ENCODE data around the gene LIMA1.
"Not testable (repeated sequence)": the region's sequence is repeated elsewhere in the genome, so short reads cannot be mapped to it uniquely, and the experiment has no call there.

Gene LIMA1

DNA sequence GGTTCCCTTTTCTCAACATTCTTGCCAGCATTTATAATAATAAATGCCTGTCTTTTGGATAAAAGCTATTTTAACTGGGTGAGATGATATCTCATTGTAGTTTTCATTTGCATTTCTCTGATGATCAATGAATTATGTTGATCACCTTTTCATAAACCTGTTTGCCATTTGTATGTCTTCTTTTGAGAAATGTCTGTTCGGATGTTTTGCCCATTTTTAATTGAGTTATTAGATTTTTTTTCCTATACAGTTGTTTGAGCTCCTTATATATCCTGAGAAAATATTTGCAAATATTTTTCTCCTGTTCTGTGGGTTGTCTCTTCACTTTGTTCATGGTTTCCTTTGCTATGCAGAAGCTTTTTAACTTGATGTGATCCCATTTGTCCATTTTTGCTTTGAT, 8.1 kb upstream of the LIMA1 start:
- in situ Hi-C loops (cut with MboI; ENCODE audit: low pct_unique_long_range_greater_than_20kb, low sequenced_read_pairs): no loop called here
- no peak for DNase-seq

DNA sequence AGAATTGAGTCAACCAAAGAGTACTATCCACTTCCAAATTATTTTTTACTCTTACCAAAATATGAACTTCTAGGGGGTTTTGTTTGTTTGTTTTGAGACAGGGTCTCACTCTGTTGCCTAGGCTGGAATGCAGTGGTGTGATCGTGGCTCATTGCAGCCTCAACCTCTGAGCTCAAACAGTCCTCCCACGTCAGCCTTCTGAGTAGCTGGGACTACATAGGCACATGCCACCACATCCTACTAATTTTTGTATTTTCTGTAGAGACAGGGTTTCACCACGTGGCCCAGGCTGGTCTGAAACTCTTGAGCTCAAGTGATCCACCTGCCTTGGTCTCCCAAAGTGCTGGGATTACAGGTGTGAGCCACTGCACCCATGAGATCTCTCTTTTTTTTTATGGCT, 7.4 kb upstream of the LIMA1 start:
- DNase-seq; in situ Hi-C loops (cut with MboI; ENCODE audit: low pct_unique_long_range_greater_than_20kb, low sequenced_read_pairs): not testable (repeated sequence)

DNA sequence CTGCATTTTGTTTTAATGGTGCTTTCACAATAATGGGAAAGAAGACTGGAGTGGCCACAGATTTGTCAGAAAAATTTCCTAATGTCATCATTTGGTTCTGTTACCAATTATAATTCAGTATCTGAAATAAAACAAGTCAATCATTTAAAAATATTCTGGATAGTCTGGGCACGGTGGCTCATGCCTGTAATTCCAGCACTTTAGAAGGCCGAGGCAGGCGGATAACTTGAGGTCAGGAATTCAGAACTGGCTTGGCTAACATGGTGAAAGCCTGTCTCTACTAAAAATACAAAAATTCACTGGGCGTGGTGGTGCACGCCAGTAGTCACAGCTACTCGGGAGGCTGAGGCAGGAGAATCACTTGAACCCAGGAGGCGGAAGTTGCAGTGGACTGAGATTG, 4.0 kb upstream of the LIMA1 start:
- in situ Hi-C loops (cut with MboI; ENCODE audit: low pct_unique_long_range_greater_than_20kb, low sequenced_read_pairs): no loop called here
- no peak for DNase-seq

DNA sequence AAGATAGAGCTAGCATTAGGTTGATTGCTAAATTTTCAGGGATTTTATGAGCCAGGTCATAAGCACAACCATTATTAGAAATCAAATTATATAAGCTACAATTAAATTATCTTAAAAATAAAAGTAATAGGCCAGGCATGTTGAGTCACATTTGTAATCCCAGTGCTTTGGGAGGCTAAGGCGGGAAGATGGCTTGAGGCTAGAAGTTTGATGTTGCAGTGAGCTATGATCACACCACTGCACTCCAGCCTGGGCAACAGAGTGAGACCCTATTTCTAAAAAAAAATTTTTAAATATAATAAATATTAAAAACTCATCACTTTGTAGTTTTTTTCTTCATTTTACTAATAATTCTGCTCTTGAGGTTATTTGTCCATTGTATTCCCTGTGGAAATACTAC, 1.9 kb upstream of the LIMA1 start:
- DNase-seq: no peak
- in situ Hi-C loops (cut with MboI; ENCODE audit: low pct_unique_long_range_greater_than_20kb, low sequenced_read_pairs): no loop called here

DNA sequence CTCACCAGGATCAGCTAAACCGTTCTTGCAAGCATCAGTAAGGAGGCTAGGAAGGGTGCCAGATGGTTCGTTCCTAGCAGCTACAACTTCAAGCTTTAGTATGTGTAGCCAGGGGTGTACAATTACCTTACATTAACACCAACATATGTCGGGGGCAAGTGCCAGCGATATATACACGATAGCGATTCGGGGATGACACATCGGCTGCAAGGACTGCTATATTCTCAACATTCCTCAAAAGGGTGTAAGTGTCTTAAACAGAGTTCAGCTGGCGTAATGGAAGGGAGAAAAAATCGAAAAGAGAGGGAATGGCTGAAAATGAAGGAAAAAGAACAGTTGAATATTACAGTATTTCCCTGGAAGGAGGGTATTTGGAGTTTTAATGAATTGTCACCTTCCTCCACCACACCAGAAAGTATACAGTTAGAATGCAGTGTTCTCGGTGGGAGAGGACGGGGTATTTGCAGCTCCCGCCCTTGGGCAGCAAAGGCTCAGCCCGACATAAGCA, 545 bp downstream of the LIMA1 start:
- in situ Hi-C loops (cut with MboI; ENCODE audit: low pct_unique_long_range_greater_than_20kb, low sequenced_read_pairs): no loop called here
- DNase-seq: no peak

DNA sequence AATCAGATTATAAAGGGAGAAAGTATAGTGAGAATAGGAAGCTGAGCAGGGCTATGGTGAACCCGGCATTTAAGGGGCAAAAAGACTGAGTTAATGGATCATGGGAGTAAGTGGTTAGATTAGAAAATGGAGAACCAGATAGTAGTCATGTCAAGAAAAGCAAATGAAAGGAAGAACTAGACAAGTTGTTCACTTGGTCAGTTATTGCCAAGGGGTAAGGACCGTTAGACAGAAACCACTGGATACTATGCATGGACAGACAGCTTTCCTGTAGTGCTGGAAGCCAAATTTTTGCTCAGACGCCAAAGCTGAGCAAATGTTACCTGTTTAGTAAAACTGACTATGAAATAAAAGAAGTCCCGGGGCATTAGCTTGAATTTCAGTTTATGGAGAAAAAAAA, 3.8 kb downstream of the LIMA1 start:
- in situ Hi-C loops (cut with MboI; ENCODE audit: low pct_unique_long_range_greater_than_20kb, low sequenced_read_pairs): no loop called here
- no peak for DNase-seq

DNA sequence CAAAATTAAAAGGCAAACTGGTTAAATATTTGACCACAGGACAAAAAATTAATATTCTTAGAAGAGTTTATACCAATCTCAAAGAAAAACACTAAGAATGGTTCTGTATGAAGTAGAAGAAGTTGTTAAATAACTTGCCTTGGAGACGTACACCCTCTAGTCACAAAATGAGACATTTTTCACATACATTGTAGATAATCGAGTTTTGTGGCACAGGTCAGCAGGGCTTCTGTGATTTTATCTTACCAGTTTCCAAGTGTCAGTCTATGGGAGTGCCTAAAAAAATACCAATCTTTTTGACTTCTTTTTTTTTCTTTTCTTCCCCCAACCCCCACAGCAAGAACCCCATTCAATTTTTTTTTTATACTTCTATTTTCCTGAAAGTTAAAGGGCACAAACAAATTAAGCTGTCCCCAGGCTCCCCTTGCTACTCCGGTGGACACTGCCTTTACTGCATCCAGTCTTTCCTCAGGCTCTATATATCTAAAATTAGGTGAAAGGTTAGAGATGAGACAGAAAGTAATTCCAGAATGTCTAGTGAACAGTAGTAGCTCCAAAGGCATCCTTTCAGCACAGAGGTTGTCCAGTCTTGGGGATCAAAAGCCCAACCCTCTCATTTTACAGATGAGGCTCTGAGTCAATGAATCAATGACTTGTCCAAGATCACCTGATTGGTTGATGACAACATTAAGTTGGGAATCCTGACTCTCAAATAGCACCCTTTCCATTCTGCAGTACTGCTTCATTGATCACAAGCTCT, 6.2 kb downstream of the LIMA1 start:
- in situ Hi-C loops (cut with MboI; ENCODE audit: low pct_unique_long_range_greater_than_20kb, low sequenced_read_pairs): no loop called here
- DNase-seq: no peak

DNA sequence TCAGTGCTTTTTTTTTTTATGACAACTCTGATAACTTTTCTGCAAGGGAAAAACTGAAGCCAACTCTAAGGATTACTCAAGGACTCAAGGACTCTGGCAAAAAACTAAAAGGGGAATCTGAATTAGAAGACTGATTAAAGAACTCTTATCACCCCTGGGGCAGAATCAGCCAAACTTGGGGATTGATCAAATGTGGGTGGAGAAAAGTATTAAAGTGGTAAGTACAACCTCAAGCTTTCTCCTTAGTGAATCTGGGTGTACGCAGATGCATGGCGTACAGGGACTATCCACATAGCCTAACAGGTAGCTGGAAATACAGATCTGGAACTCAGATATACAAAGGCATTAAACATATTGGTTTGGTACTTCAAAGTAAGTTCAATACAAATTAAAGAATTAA, 7.3 kb downstream of the LIMA1 start:
- in situ Hi-C loops (cut with MboI; ENCODE audit: low pct_unique_long_range_greater_than_20kb, low sequenced_read_pairs): no loop called here
- DNase-seq: no peak

DNA sequence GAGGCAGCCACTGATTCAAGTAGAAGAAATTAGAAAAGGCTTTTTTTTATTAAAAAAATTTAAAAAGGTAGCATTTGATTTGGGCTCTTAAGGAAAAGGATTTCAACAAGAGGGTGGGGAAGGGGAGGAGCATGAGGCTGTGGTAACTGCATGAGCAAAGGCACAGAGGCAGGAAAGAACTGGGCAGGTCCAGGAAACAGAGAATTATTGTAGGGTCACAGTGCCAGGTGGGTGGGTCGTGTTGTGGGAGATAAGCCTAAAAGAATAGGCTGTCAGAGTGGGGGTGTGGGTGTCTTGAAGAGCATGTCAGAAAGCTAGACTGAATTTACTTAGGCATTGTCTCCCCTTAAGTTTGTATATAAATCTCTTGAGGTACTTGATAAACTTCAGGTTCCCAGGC, 7.8 kb downstream of the LIMA1 start:
- peak; percentile 25 for DNase-seq
- in situ Hi-C loops (cut with MboI; ENCODE audit: low pct_unique_long_range_greater_than_20kb, low sequenced_read_pairs): no loop called here

DNA sequence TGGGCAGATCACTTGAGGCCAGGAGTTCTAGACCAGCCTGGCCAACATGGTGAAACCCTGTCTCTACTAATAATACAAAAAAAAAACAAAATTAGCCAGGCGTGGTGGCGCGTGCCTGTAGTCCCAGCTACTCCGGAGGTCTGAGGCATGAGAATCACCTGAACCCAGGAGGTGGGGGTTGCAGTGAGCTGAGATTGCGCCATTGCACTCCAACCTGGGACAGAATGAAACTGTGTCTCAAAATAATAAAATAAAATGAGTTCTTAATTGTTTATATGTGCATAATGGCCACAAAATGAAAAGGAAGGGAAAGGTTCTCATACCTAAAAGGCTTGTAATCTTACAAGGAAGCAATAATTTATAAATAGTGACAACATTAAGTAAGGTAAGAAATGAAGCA, 8.2 kb downstream of the LIMA1 start:
- DNase-seq; in situ Hi-C loops (cut with MboI; ENCODE audit: low pct_unique_long_range_greater_than_20kb, low sequenced_read_pairs): not testable (repeated sequence)

DNA sequence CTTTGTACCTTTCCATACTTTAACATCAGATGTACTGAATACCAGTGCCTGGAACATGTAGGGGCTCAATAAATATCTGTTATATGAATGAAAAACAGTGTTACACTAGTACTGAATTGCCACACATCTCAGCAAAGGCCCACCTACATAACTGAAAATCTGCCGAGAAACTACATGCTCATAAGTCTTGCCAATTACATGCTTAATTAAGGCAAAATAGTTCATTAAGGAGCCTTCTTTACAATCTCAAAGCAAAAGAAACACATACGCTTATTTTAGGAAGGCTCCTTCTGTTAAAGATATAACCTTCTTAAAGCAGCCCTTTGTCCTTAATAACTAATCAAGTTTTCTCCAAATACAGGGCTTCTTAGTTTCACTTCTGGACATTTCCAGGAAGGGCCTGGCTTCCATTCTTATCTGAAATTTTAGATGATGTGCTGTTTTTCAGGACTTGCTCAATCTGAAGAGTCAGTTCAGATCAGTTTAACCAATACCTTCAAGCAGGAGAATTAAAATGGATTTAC, 11.5 kb downstream of the LIMA1 start:
- in situ Hi-C loops (cut with MboI; ENCODE audit: low pct_unique_long_range_greater_than_20kb, low sequenced_read_pairs): no loop called here
- DNase-seq: no peak

DNA sequence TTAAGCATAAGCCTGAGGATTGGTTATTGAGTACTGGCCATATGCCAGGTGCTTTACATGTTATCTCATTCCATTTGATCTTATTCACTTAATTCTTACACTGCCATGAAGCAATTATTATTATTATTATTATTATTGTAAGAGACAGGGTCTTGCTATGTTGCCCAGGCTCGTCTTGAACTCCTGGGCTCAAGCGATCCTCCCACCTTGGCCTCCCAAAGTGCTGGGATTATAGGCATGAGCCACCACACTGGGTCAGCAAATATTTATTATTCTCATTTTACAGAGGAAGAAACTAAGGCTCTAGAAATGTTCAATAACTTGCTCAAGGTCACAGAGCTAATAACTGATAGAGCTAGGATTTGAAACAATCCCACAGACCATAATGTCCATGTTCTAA, 14.8 kb downstream of the LIMA1 start:
- in situ Hi-C loops (cut with MboI; ENCODE audit: low pct_unique_long_range_greater_than_20kb, low sequenced_read_pairs): no loop called here
- no peak for DNase-seq

DNA sequence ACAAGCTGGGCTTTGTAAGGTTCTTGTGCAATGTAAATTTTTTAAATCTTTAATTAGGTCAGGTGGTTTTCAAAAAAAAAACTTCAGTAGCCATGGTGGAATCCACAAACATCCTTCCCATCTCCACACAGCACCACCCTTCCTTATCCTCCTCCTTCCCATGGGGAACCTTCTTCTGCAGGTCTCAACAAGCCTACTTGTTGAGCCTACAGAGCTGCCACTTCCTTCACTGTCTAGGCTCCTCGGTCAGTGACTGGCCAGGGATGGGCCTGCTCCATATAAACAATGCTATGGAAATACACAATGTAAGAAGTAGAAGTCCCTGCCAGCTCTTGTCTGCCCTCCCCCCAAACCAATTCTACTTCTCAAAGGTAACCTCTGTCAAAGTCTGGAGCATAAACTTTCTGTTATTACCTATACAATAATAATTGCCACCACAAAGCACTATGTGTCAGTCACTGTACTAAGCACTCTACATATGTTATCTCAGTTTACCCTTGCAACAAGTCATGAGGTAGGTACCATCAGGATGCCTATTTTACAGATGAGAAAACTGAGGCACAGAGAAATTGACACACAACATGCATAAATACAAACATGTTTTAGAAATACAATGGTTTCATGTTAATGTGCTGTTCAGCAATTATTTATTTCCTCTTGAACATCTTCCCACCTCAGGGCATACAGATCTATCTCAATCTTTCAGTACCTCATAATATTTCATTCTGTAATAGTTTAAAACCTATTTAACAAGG, 17.4 kb downstream of the LIMA1 start:
- no peak for DNase-seq
- in situ Hi-C loops (cut with MboI; ENCODE audit: low pct_unique_long_range_greater_than_20kb, low sequenced_read_pairs): no loop called here

DNA sequence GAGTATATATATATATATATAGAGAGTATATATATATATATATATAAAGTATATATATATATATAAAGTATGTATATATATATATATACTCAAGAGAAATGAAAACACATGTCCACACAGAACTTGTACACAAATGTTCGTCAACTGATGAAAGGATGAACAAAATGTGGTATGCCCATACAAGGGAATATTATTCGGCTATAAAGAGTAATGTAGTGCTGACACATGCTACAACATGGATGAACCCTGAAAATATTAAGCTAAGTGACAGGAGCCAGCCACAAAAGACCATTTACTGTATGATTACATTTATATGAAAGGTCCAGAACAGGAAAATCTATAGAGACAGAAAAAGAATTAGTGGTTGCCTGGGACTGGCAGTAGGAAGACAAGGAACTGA, 19.5 kb downstream of the LIMA1 start:
- in situ Hi-C loops (cut with MboI; ENCODE audit: low pct_unique_long_range_greater_than_20kb, low sequenced_read_pairs): no loop called here
- no peak for DNase-seq

DNA sequence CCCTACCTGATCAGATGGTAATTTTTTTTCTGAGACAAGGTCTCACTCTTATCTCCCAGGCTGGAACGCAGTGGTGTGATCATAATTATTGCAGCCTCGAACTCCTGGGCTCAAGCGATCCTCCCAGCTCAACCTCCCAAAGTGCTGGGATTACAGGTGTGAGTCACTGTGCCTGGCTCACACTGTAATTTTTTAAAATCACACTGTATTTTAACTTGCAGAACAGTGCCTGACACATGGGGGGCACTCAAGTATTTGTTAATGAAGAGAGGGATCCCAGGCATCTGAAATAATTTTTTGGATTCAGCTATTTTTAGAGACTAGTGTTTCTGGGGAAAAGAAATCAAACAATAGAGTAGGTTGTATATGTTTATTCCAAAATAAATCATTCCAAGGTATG, 21.7 kb downstream of the LIMA1 start:
- in situ Hi-C loops (cut with MboI; ENCODE audit: low pct_unique_long_range_greater_than_20kb, low sequenced_read_pairs): no loop called here
- DNase-seq: no peak

DNA sequence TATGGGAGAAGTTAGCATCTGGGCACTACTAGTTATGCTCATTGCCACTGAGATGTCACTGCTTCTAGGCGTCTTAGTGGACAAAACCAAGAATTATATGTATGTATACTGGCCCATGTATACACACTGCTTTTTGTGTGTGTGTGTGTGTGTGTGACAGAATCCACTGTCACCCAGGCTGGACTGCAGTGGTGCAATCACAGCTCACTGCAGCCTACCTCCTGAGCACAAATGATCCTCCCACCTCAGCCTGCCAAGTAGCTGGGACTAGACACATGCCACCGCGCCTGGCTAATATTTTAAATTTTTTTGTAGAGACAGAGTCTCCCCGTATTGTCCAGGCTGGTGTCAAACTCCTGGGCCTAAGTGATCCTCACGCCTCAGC, 25.2 kb downstream of the LIMA1 start:
- in situ Hi-C loops (cut with MboI; ENCODE audit: low pct_unique_long_range_greater_than_20kb, low sequenced_read_pairs): no loop called here
- no peak for DNase-seq

DNA sequence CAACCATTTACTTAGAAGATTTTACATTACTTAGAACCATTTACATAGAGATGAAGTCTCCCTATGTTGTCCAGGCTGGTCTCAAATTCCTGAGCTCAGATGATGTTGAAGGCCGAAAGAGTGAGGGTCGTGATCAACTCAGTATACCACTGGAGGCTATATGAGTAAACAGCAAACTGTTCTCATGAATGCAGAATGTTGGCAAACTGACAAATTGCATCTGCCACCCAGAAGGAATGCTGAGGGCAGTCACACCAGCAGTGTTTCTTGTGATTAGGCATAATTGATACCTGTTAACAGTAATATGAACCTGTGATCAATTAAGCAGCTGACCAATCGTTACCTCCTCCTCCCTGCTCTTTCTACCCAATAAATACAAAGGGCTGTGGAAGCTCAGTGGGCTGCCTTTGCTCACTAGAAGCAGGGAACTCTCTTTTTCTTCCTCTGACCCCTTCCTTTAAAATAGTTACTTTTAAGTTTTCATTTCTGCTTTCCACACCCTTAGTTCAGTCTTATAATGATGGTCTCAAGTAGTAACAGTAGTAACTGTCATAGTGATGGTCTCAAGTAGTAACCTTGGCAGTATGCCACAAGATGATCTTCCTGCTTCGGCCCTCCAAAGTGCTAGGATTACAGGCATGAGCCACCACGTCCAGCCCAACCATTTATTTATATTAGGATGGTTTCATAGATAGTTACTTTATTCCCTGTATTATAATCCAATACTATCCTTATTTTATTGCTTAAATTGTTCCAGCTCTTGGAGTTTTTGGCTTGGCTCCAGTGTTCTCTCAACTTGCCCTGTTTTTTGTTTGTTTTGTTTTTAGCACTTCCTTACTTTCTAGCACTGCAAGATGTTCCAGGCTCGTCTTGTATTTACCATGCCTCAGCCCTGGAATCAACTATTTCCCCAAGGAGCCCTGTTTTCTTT, 25.8 kb downstream of the LIMA1 start:
- in situ Hi-C loops (cut with MboI; ENCODE audit: low pct_unique_long_range_greater_than_20kb, low sequenced_read_pairs): no loop called here

DNA sequence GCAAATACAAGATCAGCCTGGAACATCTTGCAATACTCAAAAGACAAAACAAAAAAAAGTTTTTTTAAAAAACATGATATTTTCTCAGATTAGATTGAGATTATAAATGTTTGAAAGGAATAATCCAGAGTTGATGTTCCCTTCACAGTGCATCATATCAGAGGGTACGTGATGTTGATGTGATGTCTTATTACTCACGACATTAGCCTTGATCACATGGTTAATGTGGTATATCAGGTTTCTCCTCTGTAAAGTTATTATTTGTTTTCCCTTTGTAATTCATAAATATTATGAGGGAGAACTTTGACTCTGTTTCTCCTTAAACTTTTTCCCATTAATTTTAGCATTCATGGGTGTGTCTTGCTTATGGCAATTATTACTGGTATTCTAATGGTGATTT, 26.6 kb downstream of the LIMA1 start:
- DNase-seq: no peak
- in situ Hi-C loops (cut with MboI; ENCODE audit: low pct_unique_long_range_greater_than_20kb, low sequenced_read_pairs): no loop called here

More for the DNA sequence above, 25.8 kb downstream of the LIMA1 start:
- no peak for DNase-seq

DNA sequence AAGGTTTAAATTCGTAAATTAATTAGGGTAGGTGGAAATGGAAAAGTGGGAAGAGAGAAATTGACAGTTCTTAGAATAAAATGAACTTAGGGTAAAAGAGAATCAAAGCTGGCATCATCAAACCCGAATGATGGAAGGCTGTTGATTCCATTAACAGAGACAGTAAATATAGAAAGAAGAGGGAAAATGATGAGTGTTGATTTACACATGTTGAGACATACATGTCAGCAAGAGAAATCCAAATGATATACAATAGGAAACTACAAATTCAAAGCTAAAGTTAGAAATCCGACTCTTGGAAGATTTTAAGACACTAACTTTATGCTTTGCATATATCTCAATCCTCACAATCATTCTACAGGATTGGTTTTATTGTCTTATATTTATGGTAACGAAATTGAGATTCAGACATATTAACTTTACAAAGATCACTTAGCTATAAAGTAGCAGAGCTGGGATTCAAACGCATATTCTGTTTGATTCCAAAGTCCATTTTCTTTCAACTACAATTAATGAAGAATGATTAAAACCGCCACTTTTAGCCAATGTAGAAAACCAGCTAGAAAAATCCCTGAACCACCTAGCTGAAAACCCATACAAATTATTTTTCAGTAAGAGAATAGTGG, 30.2 kb downstream of the LIMA1 start:
- in situ Hi-C loops (cut with MboI; ENCODE audit: low pct_unique_long_range_greater_than_20kb, low sequenced_read_pairs): no loop called here
- DNase-seq: no peak
